MG63 (cell line): ENCODE measurements around the gene MYO1E. TPM values are rescaled to one million over a fixed set of nuclear protein-coding genes. Genes with fewer than 3 reads are reported as not detected.
A peak's percentile ranks its signal among the peaks of the same experiment; 100 is the strongest.

Source experiments
- DNase-seq: peaks from one replicate; pipeline ENCODE4 v3.0.0-alpha.2; 2020
- H3K27me3 ChIP-seq: fragments of 250-450 bp; sonication (Bioruptor Pico); 2 replicates; pipeline ENCODE4 v1.5.1; 2020; ENCODE audit warnings: mild to moderate bottlenecking, moderate library complexity
- H3K36me3 ChIP-seq: fragments of 250-450 bp; sonication (Bioruptor Pico); 2 replicates; pipeline ENCODE4 v1.5.1; 2020; ENCODE audit warnings: mild to moderate bottlenecking, moderate library complexity
- H3K4me3 ChIP-seq: fragments of 250-450 bp; sonication (Bioruptor Pico); 2 replicates; pipeline ENCODE4 v1.5.1; 2020; ENCODE audit warnings: mild to moderate bottlenecking, moderate library complexity
- H3K9me3 ChIP-seq: fragments of 250-450 bp; sonication (Bioruptor Pico); 2 replicates; pipeline ENCODE4 v1.5.1; 2020; ENCODE audit warnings: mild to moderate bottlenecking, moderate library complexity
- total RNA-seq: library from RNA; depleted of rRNA; stranded (reverse); fragments of >200 nt; shearing (Covaris generic); gene quantifications from 2 replicates; pipeline ENCODE4 v1.2.3, GENCODE V29; 2014; ENCODE audit warnings: low replicate concordance

The MYO1E gene
- total RNA-seq, 1 experiment from 2014 or later, result 45.1 TPM

- no peaks in the 10 kb centered on the region for H3K27me3 ChIP-seq
- H3K9me3 ChIP-seq, result no peaks in the 10 kb centered on the region
- no peak overlapping the region for H3K4me3 ChIP-seq
- peaks cover 2% of the 10 kb centered on the region; the same call in 1 of the 2 replicates for H3K36me3 ChIP-seq
- DNase-seq, result peak; percentile 20
Measured at GRCh38 chr15:59274126-59274970, 98.3 kb downstream of the MYO1E start.

DNA sequence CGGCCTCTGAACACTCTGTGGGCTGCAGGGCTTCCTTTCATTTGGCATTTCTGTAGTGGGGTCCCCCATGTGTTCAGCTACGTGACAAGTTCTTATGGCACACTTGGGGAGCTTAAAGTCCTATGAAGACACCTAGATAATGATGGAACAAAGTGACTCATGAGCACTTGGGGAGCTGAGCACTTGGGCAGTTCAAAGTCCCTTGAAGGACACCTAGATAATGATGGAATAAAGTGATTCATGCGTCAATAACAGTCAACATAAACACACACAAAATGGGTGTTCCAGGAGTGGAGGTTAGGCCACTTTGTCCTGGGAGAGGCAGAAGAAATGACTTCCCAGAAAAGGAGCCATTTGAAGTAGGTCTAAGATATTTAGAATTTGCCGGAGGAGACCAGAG lies 99.4 kb downstream of the MYO1E start:
- Histone ChIP-seq H3K36me3 (peaks cover 5% of the 10 kb centered on the region; the same call in 1 of the 2 replicates), H3K27me3 (no peaks in the 10 kb centered on the region), H3K4me3 (no peak overlapping the region), H3K9me3 (no peaks in the 10 kb centered on the region)
- no peak for DNase-seq

- H3K27me3 ChIP-seq, result no peaks in the 10 kb centered on the region
- H3K36me3 ChIP-seq, result peaks cover 5% of the 10 kb centered on the region; the same call in 1 of the 2 replicates
- H3K4me3 ChIP-seq, result no peak overlapping the region
- DNase-seq, result no peak
- H3K9me3 ChIP-seq, result no peaks in the 10 kb centered on the region
Measured at GRCh38 chr15:59271595-59272201, 101.0 kb downstream of the MYO1E start.

- no peaks in the 10 kb centered on the region for H3K9me3 ChIP-seq
- no peak for DNase-seq
Measured at GRCh38 chr15:59268852-59269407, 103.7 kb downstream of the MYO1E start.

GRCh38 chr15:59268168-59268851 lies 104.4 kb downstream of the MYO1E start:
- no peak for DNase-seq
- Histone ChIP-seq H3K36me3 (peaks cover 5% of the 10 kb centered on the region; the same call in 1 of the 2 replicates), H3K27me3 (no peaks in the 10 kb centered on the region), H3K4me3 (no peak overlapping the region), H3K9me3 (no peaks in the 10 kb centered on the region)

More at GRCh38 chr15:59268852-59269407, 103.7 kb downstream of the MYO1E start:
- Histone ChIP-seq H3K4me3 (no peak overlapping the region), H3K27me3 (no peaks in the 10 kb centered on the region), H3K36me3 (peaks cover 5% of the 10 kb centered on the region; the same call in 1 of the 2 replicates)

GRCh38 chr15:59266028-59266427 lies 106.6 kb downstream of the MYO1E start:
- H3K27me3 ChIP-seq, result no peaks in the 10 kb centered on the region
- no peak overlapping the region for H3K4me3 ChIP-seq
- no peaks in the 10 kb centered on the region for H3K9me3 ChIP-seq
- no peak for DNase-seq
- H3K36me3 ChIP-seq, result peaks cover 5% of the 10 kb centered on the region; the same call in 1 of the 2 replicates

- Histone ChIP-seq H3K27me3 (no peaks in the 10 kb centered on the region), H3K4me3 (no peak overlapping the region), H3K9me3 (no peaks in the 10 kb centered on the region), H3K36me3 (peaks cover 6% of the 10 kb centered on the region; the same call in 1 of the 2 replicates)
- no peak for DNase-seq
Measured at GRCh38 chr15:59262316-59262715, 110.4 kb downstream of the MYO1E start.

GRCh38 chr15:59260090-59260489 lies 112.6 kb downstream of the MYO1E start:
- DNase-seq, result no peak
- Histone ChIP-seq H3K9me3 (no peaks in the 10 kb centered on the region), H3K27me3 (no peaks in the 10 kb centered on the region)

GRCh38 chr15:59259137-59259943 lies 113.3 kb downstream of the MYO1E start:
- no peaks in the 10 kb centered on the region for H3K27me3 ChIP-seq
- H3K36me3 ChIP-seq, result peaks cover 12% of the 10 kb centered on the region
- H3K9me3 ChIP-seq, result no peaks in the 10 kb centered on the region
- no peak for DNase-seq
- no peak overlapping the region for H3K4me3 ChIP-seq

More at GRCh38 chr15:59260090-59260489, 112.6 kb downstream of the MYO1E start:
- Histone ChIP-seq H3K36me3 (peaks cover 12% of the 10 kb centered on the region), H3K4me3 (no peak overlapping the region)

DNA sequence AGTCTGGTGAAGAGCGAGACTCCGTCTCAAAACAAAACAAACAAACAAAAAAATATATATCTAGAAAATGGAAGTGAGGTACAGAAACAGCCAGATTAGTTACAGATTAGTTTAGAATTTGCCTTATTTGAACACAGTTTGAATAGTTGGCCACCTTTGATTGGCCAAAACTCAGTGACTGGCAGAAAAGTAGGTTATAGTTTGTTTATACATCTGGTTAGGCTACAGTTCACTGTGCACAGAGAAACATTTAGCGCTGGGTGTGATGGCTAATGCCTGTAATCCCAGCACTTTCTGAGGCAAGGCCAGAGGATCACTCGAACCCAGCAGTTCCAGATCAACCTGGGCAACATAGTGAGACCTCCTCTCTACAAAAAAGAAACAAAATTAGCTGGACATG lies 114.4 kb downstream of the MYO1E start:
- Histone ChIP-seq H3K36me3 (peaks cover 12% of the 10 kb centered on the region), H3K9me3 (no peaks in the 10 kb centered on the region), H3K4me3 (no peak overlapping the region), H3K27me3 (no peaks in the 10 kb centered on the region)
- no peak for DNase-seq

DNA sequence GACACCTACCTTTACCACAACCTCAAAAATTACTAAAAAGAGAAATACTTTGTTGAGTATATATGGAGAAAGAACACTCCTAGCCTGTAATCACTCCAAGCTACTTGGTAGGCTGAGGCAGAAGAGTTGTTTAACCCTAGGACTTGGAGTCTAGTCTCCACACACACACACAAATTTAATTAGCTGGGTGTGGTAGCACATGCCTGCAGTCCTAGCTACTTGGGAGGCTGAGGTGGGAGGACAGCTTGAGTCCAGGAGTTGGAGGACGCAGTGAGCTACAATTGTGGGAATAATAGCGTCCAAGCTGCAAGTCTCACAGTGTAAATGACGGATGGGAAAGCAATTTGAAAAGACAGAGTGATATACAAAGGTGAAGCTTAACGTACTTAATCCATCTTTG lies 115.5 kb downstream of the MYO1E start:
- Histone ChIP-seq H3K4me3 (no peak overlapping the region), H3K36me3 (peaks cover 14% of the 10 kb centered on the region)

DNA sequence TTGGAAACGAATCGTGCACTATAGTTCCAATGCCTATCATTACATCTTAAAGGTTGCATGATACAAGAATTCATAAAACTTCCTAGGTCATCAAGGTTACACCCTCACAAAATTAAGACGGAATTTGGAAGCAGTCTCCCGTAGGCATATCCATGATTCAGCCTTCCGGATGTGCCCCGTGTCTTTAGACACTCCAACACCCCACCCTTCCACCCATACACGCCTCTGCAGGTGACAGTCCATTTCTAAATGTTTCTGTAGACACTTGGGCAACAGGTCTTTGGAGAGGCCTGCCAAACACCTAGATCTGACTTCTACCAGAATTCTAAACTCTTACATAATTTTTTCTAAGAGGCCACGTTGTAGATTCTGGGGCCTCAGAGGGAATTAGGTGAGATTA lies 116.2 kb downstream of the MYO1E start:
- peaks cover 14% of the 10 kb centered on the region for H3K36me3 ChIP-seq
- no peak overlapping the region for H3K4me3 ChIP-seq
- DNase-seq, result no peak
- H3K9me3 ChIP-seq, result no peaks in the 10 kb centered on the region
- no peaks in the 10 kb centered on the region for H3K27me3 ChIP-seq

More for the DNA sequence above, 115.5 kb downstream of the MYO1E start:
- DNase-seq, result no peak
- Histone ChIP-seq H3K9me3 (no peaks in the 10 kb centered on the region), H3K27me3 (no peaks in the 10 kb centered on the region)

DNA sequence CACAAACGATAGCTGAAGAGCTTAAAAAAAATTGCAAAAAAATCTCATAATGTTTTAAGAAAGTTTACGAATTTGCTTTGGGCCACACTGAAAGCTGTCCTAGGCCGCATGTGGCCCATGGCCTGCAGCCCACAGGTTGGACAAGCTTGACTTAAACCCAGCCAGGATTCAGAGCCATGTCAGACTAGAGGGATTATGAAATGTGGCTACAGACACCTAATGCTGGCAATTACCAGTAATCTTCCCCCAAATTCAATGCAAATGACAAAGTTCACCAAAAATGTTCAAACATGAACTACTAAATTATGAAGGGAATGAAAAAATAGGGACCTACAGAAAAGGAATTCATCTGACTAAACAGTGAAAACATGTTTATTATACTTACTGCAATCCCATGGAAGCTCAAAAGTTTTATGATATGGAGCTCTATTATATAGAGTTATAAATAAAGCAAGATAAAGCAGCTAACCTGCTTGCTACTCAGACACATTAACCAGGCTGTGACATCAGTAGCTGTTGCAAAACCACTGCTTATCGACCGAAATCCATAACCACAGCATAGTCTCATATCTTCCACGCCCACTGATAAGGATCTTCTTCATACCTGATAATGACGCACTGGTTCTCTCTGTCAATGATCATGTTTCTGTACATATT lies 116.9 kb downstream of the MYO1E start:
- peaks cover 14% of the 10 kb centered on the region for H3K36me3 ChIP-seq
- H3K27me3 ChIP-seq, result no peaks in the 10 kb centered on the region
- no peak for DNase-seq

DNA sequence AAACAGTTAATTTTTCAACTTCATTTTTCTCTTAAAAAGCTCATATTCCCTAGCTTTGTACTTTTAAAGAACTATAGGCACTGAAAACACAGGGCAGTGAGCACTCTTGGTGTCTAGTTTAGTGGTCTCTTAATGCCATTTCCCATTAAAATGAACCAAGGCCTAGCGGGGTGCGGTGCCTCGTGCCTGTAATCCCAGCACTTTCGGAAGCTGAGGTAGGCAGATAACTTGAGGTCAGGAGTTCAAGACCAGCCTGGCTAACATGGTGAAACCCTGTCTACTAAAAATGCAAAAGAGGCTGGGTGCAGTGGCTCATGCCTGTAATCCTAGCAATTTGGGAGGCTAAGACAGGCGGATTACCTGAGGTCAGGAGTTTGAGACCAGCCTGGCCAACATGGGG lies 120.5 kb downstream of the MYO1E start:
- no peak for DNase-seq
- peaks cover 12% of the 10 kb centered on the region for H3K36me3 ChIP-seq

More for the DNA sequence above, 116.9 kb downstream of the MYO1E start:
- H3K9me3 ChIP-seq, result no peaks in the 10 kb centered on the region
- no peak overlapping the region for H3K4me3 ChIP-seq

DNA sequence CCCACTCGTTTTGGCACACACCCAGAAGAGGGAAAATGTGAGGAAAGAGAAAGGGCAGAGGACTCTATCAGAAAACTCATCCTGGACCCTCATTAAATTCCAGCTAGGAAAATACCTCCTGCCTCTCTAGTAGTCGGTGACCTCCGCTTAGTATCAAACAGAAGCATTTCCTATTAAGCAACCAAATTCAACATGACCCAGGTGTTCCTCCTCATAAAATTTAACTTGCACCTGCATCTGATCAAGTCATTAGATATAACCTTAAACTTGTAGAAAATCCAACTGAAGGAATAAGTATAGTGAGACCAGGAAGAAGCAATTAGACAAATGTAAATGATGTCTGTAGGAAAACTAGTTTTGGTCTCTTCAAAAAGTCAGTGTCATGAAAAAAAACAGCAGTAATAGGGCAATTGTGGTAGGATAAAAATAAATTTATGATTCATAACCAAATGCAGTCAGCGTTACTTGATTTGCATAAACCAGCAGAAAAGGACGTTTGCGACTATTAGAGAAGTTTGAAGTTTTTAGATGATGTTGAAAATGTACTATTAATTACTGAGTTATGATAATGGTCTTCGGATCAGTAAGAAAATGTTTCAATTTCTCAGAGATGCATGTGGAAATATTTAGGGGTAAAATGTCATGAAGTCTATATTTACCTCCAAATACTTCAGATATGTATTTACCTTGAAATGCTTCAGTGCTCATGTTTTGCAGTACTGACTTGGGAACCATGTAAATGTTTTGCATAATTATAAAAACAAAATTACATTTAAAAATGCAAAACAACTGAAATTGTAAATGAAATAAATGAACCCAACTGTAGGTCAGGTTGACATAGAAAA lies 121.4 kb downstream of the MYO1E start:
- H3K9me3 ChIP-seq, result no peaks in the 10 kb centered on the region
- H3K4me3 ChIP-seq, result no peak overlapping the region
- peaks cover 8% of the 10 kb centered on the region for H3K36me3 ChIP-seq
- H3K27me3 ChIP-seq, result no peaks in the 10 kb centered on the region
- no peak for DNase-seq

More for the DNA sequence above, 120.5 kb downstream of the MYO1E start:
- no peaks in the 10 kb centered on the region for H3K27me3 ChIP-seq
- H3K4me3 ChIP-seq, result no peak overlapping the region
- no peaks in the 10 kb centered on the region for H3K9me3 ChIP-seq
